ENCODE data around the gene JTB.

The JTB gene

DNA sequence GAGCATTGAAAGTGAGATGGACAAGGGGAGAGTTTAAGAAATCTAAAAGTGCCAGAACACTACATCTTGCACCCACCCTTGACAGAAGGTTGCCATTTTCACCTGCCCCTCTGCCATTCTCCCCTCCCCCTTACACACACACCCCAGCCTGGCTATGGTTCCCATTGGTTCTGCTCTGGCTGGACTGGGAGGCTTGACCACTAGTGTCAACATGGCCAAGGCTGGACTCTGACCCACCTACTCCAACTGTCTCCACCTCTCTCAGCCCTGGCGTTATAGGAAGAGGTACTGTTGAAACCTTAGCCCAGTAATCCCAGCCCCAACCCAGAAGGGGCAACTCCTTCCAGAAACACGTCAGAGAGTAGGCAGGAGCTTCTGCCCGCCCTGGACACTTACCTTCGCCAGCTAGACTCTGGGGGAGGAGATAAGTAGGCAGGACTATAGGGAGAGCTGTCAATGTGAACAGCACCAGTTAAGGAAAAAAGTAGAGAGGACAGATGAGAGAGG lies 23.6 kb downstream of the JTB start:
- no peak for DNase-seq

GRCh38 chr1:153951801-153952200 lies 25.7 kb downstream of the JTB start:
- DNase-seq: no peak

- no peak for DNase-seq
Observed at GRCh38 chr1:153951183-153951582, 26.3 kb downstream of the JTB start.

- DNase-seq: peak; percentile 56 to 84 (median 64)
Observed at GRCh38 chr1:153946622-153947241, 30.7 kb downstream of the JTB start, which contains the start of gene DENND4B. DENND4B (minus strand) TSS chr1:153946718; CDS start chr1:153944374, 2,344 bp downstream.

- DNase-seq: peak; percentile 48 to 87 (median 75)
Observed at GRCh38 chr1:153945795-153946621, 31.5 kb downstream of the JTB start.

DNA sequence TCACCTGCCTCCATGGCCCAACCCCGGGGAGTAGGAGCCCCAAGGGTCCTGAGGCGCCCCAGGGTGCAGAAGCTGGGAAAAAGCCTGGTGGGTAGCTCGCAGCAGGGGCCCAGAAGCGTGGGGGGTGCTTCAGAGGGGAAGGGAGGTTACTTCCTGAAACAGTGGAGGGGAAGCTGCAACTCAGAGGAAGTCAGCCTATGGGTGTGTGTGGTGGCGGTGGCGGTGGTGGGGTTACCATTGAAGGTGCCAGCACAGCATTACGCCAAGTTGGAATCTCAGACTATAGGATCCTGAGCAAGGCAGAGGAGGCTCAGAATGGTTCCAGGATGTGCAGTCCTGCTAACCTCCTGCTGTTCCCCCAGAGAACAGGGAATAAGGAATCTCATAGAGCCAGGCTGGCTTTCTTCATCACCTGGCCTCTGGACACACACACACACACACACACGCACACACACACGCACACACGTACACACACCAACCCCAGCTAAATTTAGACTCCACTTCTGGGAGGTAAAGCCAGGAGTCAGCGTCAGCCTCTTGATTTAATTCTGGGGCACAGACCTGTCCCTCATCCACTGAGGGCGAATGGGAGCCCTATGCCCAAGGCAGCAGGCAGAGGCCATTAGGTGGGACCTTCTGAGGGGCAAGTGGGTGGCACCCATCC lies 32.2 kb downstream of the JTB start:
- peak; percentile 46 to 95 (median 77) for DNase-seq

GRCh38 chr1:153944827-153945117 lies 32.7 kb downstream of the JTB start:
- no peak for DNase-seq

GRCh38 chr1:153944005-153944826 lies 33.3 kb downstream of the JTB start:
- DNase-seq: peak in 1 of 5 experiments; percentile 50

DNA sequence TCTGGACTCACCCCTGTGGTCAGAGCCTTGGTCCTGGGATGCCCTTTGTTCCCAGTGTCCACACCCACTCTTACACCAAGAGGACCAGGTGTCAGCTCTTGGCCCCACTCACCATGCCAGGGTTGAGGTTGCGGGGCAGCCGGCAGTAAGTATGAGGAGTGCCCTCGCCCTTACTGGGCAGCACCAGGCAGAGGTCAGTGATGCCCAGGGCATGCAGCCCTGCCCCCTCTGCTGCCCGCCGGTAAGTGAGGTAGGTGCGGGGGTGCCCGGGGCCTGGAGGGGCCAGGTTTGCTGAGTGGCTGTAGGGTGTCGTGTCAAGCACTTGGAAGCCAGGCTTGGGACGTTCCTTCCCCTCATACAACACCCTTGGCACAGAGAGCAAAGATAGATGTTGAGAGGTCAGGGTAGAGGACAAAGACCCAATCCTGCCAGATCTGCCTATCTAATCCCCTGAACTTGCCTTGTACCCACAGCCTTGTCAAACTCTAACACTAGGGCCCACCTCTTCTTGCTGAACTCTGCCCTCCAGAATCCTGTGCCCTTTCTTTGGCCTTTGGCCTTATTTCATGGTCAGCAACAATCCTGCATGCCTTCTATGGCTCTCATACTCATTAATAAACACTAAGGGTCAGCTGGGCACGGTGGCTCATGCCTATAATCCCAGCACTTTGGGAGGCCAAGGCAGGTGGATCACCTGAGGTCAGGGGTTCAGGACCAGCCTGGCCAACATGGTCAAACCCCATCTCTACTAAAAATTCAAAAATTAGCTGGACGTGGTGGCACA lies 34.5 kb downstream of the JTB start:
- DNase-seq: no peak

- DNase-seq: no peak
Observed at GRCh38 chr1:153941826-153942725, 35.4 kb downstream of the JTB start.

DNA sequence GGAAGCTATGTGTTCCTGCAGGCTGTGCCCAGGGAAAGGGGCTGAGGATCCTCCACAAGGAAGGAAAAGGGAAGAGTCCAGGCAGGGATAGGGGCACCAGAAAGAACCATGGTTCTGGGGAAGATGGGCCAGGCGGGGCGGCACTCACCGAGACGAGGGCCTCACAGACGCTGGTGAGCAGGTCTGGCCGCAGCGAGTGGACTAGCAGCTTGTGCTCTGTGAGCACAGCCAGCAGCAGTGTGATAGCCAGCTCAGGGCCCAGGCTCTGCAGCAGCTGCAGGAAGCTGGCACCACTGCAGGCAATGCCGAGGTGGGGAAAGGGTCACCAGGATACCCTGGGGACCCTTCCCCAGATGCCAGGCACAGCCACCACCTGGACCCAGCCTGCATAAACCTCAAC lies 36.7 kb downstream of the JTB start:
- DNase-seq: no peak

DNA sequence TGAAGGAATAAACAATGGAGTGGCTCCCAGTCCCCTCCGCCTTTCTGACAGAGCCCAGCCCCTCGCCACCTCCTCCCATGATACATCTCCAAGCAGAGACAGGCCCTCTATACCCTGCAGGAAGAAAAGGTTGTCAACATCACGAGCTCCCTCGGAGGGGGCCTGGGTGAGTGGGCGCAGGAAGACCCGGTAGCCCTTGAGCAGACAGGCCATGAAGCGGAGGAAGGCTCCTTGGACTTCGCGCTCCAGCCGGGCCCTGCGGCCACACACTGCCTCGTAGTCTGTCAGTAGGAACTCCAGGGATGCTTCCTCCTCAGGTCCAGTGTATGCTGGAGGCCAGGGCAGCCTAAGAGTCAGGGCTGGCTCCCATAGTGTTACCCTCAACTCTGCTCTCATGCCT lies 38.0 kb downstream of the JTB start:
- DNase-seq: no peak

- DNase-seq: no peak
Observed at GRCh38 chr1:153938996-153939395, 38.5 kb downstream of the JTB start.

GRCh38 chr1:153937331-153937730 lies 40.1 kb downstream of the JTB start:
- DNase-seq: no peak

GRCh38 chr1:153936011-153936802 lies 41.3 kb downstream of the JTB start:
- DNase-seq: no peak

DNA sequence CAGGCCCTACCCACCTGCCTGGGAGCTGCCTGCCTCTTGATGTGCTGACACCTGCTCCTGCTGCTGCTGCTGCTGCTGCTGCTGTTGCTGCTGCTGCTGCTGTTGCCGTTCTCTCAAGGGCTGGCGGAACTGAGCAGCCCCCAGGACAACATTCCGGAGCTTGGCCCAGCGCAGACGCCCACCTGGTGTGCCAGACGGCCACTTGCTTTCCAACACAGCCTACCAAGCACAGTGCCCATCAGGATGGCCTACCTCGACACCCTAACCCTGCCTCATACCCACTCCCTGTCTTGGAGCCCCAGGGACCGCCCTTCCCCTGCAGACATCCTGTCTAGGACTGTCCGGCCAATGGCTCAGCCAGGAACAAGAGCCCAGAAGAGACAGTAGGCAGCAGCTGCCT lies 42.7 kb downstream of the JTB start:
- no peak for DNase-seq

- no peak for DNase-seq
Observed at GRCh38 chr1:153933955-153934354, 43.5 kb downstream of the JTB start.

DNA sequence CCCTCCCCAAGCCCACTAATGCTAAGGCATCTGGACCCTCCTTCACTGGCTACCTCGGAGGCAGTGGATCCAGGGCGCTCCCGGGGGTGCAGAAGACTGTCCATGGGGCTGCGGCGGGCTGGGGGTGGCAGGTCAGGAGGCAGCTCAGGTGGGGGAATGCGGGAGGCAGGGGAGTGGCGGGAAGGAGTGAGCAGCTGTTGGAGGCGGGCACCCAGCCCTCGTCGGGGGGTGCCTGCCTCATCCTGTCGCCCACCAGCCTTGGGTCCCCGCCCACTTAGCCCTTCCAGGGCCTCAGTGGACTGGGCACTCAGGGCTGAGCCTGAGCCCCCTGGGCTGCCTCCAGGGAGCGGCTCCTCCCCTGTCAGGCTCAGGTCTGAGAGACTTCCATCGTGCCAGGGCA lies 44.0 kb downstream of the JTB start:
- no peak for DNase-seq

DNA sequence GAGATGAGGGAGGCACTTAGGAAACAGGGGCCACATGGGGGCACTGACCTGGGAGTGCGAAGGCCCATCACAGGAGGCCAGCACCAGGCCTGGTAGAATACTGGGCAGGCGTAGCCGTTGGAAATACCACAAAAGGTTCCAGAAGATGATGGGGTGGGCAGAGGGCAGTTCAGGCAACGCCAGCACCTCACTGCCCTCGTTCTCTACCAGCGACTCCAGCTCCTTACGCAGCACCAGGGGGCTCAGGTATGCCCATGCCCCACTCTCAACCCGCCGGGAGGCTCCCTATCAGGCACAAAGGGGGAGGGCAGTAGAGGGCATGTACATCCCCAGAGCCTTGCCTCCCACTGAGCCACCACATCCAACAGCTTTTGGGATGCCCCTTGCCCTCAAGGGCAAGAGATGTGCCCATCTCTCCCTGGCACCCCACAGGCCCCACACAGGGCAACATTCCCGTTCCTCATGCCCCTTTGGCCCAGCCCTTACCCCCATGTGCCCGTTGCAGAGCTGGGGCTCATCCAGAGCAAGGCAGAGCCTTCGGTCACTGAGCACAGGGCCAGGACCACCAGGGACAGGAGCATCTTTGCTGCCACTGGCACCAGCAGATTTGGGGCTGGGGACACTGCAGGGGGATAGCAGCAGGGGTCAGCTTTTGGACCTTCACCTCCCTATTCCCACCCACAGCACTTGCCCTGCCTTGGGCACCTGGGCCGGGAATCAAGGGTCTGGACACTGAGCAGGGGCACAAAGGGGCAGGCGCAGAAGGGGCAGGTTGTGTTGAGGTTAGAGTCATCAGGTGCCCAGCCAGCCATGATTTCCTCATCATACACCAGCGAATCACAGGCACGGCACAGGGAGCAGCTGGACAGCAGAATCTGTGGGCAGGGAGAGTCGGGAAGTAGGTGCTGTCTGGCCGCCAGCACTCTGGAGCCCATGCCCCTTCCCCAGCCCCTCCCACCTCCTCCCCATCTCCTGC lies 45.0 kb downstream of the JTB start:
- no peak for DNase-seq
